ENCODE results near the gene AKAP8.

DNA sequence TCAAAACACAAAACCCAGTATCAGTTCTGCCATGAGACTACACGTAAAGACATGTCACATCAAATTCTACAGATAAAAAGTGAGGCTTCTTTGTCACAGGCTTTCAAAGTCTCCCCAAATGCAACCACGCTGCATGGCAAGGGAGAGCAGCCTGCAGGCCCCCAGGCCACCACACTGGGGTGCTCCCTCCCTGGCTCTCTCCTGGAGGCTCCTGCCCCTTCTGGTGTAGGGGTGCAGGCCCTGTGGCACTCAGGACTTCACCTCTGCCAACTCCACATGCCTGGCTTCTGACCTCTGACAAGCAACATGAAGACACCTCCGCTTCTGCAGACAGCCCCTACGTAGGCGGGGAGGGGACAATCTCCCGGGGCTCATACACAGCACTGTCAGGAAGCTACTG is 14.3 kb downstream of the AKAP8 start:
- TF ChIP-seq, protein P1, sequence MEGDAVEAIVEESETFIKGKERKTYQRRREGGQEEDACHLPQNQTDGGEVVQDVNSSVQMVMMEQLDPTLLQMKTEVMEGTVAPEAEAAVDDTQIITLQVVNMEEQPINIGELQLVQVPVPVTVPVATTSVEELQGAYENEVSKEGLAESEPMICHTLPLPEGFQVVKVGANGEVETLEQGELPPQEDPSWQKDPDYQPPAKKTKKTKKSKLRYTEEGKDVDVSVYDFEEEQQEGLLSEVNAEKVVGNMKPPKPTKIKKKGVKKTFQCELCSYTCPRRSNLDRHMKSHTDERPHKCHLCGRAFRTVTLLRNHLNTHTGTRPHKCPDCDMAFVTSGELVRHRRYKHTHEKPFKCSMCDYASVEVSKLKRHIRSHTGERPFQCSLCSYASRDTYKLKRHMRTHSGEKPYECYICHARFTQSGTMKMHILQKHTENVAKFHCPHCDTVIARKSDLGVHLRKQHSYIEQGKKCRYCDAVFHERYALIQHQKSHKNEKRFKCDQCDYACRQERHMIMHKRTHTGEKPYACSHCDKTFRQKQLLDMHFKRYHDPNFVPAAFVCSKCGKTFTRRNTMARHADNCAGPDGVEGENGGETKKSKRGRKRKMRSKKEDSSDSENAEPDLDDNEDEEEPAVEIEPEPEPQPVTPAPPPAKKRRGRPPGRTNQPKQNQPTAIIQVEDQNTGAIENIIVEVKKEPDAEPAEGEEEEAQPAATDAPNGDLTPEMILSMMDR (conservative IDR thresholded peaks at IDR 0.05; ENCODE audit: low read depth in 2 of 2), result no peak
- TF ChIP-seq EZH2phosphoT487 (IDR thresholded peaks at IDR 0.05; ENCODE audit: unreplicated experiment), result no peak
- TF ChIP-seq, protein P2, sequence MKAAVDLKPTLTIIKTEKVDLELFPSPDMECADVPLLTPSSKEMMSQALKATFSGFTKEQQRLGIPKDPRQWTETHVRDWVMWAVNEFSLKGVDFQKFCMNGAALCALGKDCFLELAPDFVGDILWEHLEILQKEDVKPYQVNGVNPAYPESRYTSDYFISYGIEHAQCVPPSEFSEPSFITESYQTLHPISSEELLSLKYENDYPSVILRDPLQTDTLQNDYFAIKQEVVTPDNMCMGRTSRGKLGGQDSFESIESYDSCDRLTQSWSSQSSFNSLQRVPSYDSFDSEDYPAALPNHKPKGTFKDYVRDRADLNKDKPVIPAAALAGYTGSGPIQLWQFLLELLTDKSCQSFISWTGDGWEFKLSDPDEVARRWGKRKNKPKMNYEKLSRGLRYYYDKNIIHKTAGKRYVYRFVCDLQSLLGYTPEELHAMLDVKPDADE (IDR thresholded peaks at IDR 0.05), result no peak
- TF ChIP-seq EZH2 (IDR thresholded peaks at IDR 0.05; ENCODE audit: low read depth, unreplicated experiment), result no peak
- TF ChIP-seq, protein P3, sequence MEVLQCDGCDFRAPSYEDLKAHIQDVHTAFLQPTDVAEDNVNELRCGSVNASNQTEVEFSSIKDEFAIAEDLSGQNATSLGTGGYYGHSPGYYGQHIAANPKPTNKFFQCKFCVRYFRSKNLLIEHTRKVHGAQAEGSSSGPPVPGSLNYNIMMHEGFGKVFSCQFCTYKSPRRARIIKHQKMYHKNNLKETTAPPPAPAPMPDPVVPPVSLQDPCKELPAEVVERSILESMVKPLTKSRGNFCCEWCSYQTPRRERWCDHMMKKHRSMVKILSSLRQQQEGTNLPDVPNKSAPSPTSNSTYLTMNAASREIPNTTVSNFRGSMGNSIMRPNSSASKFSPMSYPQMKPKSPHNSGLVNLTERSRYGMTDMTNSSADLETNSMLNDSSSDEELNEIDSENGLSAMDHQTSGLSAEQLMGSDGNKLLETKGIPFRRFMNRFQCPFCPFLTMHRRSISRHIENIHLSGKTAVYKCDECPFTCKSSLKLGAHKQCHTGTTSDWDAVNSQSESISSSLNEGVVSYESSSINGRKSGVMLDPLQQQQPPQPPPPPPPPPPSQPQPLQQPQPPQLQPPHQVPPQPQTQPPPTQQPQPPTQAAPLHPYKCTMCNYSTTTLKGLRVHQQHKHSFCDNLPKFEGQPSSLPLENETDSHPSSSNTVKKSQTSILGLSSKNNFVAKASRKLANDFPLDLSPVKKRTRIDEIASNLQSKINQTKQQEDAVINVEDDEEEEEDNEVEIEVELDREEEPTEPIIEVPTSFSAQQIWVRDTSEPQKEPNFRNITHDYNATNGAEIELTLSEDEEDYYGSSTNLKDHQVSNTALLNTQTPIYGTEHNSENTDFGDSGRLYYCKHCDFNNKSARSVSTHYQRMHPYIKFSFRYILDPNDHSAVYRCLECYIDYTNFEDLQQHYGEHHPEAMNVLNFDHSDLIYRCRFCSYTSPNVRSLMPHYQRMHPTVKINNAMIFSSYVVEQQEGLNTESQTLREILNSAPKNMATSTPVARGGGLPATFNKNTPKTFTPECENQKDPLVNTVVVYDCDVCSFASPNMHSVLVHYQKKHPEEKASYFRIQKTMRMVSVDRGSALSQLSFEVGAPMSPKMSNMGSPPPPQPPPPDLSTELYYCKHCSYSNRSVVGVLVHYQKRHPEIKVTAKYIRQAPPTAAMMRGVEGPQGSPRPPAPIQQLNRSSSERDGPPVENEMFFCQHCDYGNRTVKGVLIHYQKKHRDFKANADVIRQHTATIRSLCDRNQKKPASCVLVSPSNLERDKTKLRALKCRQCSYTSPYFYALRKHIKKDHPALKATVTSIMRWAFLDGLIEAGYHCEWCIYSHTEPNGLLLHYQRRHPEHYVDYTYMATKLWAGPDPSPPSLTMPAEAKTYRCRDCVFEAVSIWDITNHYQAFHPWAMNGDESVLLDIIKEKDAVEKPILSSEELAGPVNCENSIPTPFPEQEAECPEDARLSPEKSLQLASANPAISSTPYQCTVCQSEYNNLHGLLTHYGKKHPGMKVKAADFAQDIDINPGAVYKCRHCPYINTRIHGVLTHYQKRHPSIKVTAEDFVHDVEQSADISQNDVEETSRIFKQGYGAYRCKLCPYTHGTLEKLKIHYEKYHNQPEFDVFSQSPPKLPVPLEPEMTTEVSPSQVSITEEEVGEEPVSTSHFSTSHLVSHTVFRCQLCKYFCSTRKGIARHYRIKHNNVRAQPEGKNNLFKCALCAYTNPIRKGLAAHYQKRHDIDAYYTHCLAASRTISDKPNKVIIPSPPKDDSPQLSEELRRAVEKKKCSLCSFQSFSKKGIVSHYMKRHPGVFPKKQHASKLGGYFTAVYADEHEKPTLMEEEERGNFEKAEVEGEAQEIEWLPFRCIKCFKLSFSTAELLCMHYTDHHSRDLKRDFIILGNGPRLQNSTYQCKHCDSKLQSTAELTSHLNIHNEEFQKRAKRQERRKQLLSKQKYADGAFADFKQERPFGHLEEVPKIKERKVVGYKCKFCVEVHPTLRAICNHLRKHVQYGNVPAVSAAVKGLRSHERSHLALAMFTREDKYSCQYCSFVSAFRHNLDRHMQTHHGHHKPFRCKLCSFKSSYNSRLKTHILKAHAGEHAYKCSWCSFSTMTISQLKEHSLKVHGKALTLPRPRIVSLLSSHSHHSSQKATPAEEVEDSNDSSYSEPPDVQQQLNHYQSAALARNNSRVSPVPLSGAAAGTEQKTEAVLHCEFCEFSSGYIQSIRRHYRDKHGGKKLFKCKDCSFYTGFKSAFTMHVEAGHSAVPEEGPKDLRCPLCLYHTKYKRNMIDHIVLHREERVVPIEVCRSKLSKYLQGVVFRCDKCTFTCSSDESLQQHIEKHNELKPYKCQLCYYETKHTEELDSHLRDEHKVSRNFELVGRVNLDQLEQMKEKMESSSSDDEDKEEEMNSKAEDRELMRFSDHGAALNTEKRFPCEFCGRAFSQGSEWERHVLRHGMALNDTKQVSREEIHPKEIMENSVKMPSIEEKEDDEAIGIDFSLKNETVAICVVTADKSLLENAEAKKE (CRISPR knock-in tag; IDR thresholded peaks at IDR 0.05), result no peak
- TF ChIP-seq POLR2AphosphoS5 (IDR thresholded peaks at IDR 0.05; ENCODE audit: low read depth), result no peak
- TF ChIP-seq, protein P4, sequence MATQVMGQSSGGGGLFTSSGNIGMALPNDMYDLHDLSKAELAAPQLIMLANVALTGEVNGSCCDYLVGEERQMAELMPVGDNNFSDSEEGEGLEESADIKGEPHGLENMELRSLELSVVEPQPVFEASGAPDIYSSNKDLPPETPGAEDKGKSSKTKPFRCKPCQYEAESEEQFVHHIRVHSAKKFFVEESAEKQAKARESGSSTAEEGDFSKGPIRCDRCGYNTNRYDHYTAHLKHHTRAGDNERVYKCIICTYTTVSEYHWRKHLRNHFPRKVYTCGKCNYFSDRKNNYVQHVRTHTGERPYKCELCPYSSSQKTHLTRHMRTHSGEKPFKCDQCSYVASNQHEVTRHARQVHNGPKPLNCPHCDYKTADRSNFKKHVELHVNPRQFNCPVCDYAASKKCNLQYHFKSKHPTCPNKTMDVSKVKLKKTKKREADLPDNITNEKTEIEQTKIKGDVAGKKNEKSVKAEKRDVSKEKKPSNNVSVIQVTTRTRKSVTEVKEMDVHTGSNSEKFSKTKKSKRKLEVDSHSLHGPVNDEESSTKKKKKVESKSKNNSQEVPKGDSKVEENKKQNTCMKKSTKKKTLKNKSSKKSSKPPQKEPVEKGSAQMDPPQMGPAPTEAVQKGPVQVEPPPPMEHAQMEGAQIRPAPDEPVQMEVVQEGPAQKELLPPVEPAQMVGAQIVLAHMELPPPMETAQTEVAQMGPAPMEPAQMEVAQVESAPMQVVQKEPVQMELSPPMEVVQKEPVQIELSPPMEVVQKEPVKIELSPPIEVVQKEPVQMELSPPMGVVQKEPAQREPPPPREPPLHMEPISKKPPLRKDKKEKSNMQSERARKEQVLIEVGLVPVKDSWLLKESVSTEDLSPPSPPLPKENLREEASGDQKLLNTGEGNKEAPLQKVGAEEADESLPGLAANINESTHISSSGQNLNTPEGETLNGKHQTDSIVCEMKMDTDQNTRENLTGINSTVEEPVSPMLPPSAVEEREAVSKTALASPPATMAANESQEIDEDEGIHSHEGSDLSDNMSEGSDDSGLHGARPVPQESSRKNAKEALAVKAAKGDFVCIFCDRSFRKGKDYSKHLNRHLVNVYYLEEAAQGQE (IDR thresholded peaks at IDR 0.05; ENCODE audit: unreplicated experiment), result no peak
- no peak for TF ChIP-seq JUNB (IDR thresholded peaks at IDR 0.05; ENCODE audit: unreplicated experiment)
- TF ChIP-seq CREB1 (CRISPR knock-in tag; IDR thresholded peaks at IDR 0.05; ENCODE audit: low read depth), result no peak

Data from GM23338 (cell line).